GM18499 (cell line): ENCODE results near the gene MAPK8IP2.
"Not testable (repeated sequence)": the region's sequence is repeated elsewhere in the genome, so short reads cannot be mapped to it uniquely, and the experiment has no call there.

Experiments
- ATAC-seq: cut with Tn5 transposase; IDR thresholded peaks from one replicate; pipeline ENCODE4 v1.9.1; 2021; ENCODE audit warnings: moderate number of reproducible peaks; ENCODE audit not compliant: insufficient read depth, unreplicated experiment

MAPK8IP2 gene

GRCh38 chr22:50628543-50629134 lies 28.0 kb downstream of the MAPK8IP2 start:
- no peak for ATAC-seq

- ATAC-seq = no peak
Observed at GRCh38 chr22:50630376-50630775, 29.8 kb downstream of the MAPK8IP2 start.

- ATAC-seq = no peak
Observed at GRCh38 chr22:50633086-50633485, 32.5 kb downstream of the MAPK8IP2 start.

GRCh38 chr22:50633771-50634170 lies 33.2 kb downstream of the MAPK8IP2 start:
- ATAC-seq = no peak

GRCh38 chr22:50635591-50635990 lies 35.0 kb downstream of the MAPK8IP2 start:
- no peak for ATAC-seq

- ATAC-seq = not testable (repeated sequence)
Observed at GRCh38 chr22:50640296-50640695, 39.7 kb downstream of the MAPK8IP2 start.

- no peak for ATAC-seq
Observed at GRCh38 chr22:50640857-50641647, 40.5 kb downstream of the MAPK8IP2 start.

- ATAC-seq = no peak
Observed at GRCh38 chr22:50641696-50642607, 41.4 kb downstream of the MAPK8IP2 start.

- ATAC-seq = not testable (repeated sequence)
Observed at GRCh38 chr22:50643021-50643820, 42.6 kb downstream of the MAPK8IP2 start.

- not testable (repeated sequence) for ATAC-seq
Observed at GRCh38 chr22:50643821-50644101, 43.2 kb downstream of the MAPK8IP2 start.

GRCh38 chr22:50653256-50653655 lies 52.7 kb downstream of the MAPK8IP2 start:
- no peak for ATAC-seq

- not testable (repeated sequence) for ATAC-seq
Observed at GRCh38 chr22:50654664-50655063, 54.1 kb downstream of the MAPK8IP2 start.

- ATAC-seq = no peak
Observed at GRCh38 chr22:50656122-50657070, 55.8 kb downstream of the MAPK8IP2 start.

GRCh38 chr22:50657925-50658324 lies 57.3 kb downstream of the MAPK8IP2 start:
- no peak for ATAC-seq

- ATAC-seq = not testable (repeated sequence)
Observed at GRCh38 chr22:50659711-50660110, 59.1 kb downstream of the MAPK8IP2 start.

- ATAC-seq = no peak
Observed at GRCh38 chr22:50660306-50660705, 59.7 kb downstream of the MAPK8IP2 start.
